K562 (cell line): ENCODE data around the gene CDYL2. TPM values are rescaled to one million over a fixed set of nuclear protein-coding genes. Genes with fewer than 3 reads are reported as not detected.

Experiments
- ATAC-seq: fragments of 200-7000 bp; cut with Tn5 transposase; 3 replicates; pipeline ENCODE4 v1.9.1; 2020; ENCODE audit warnings: moderate library complexity
- BruUV-seq: library from RNA; stranded (reverse); fragments of 400-500 nt; replicated peaks from 2 replicates; lab custom pipeline; 2021; lab: Mats Ljungman, UMichigan
- CTCF ChIA-PET: fragments of 300-600 bp; formaldehyde crosslinking; extraction: SDS; loops from one replicate; lab custom pipeline; 2021; ENCODE audit warnings: low intra/inter-chr PET ratio; lab: Yijun Ruan, JAX
- POLR2A ChIA-PET: fragments of 300-600, 350-650 bp; sonication (Branson Sonifier 250); formaldehyde crosslinking; extraction: SDS; loops from one replicate; lab custom pipeline; 2021; ENCODE audit warnings: antibody characterized with exemption, inconsistent platforms; lab: Yijun Ruan, JAX
- DNase-seq, 4 experiments: peaks; one replicate each; pipeline versions ENCODE4 v3.0.0 to v3.0.0-alpha.2; 2011 to 2018; ENCODE audit warnings: low spot score in 3 of 4, mixed read lengths in 3 of 4; ENCODE audit errors: extremely low read depth in 1 of 4
- FAIRE-seq: peaks from 2 replicates; lab custom pipeline; 2011; peaks lifted over from hg19 to GRCh38; lab: Jason Lieb, UNC
- H2AFZ ChIP-seq: 2 replicates; pipeline ENCODE4 v1.6.0; 2011; ENCODE audit warnings: low read depth, low read length, control low read depth, inconsistent platforms
- H3K27ac ChIP-seq: fragments of 200-600 bp; 3 replicates; pipeline ENCODE4 v1.8.0; 2011; ENCODE audit warnings: low read depth, mild to moderate bottlenecking, control low read depth, inconsistent platforms, low read length, moderate library complexity, mixed read lengths; ENCODE audit errors: extremely low read depth
- H3K27me3 ChIP-seq, 2 experiments: fragments of 300-600 bp in 1 of 2; 2 replicates in 1 of 2; 3 replicates in 1 of 2; pipeline versions ENCODE4 v1.6.0 to v1.8.0; 2011; ENCODE audit warnings: inconsistent platforms in 2 of 2, low read length in 2 of 2, mild to moderate bottlenecking in 1 of 2, mixed read lengths in 1 of 2, moderate library complexity in 1 of 2; ENCODE audit not compliant: control insufficient read depth in 2 of 2, insufficient read depth in 2 of 2
- H3K36me3 ChIP-seq: fragments of 300-600 bp; 3 replicates; pipeline ENCODE4 v1.8.0; 2011; ENCODE audit warnings: mild to moderate bottlenecking, low read length, inconsistent platforms; ENCODE audit not compliant: control insufficient read depth, insufficient read depth
- H3K4me1 ChIP-seq, 2 experiments: fragments of 200-600 bp in 1 of 2; replicated peaks in 1 of 2; 2 replicates in 1 of 2; 3 replicates in 1 of 2; pipeline versions ENCODE4 v1.5.1 to v1.8.0; 2011; ENCODE audit warnings: inconsistent platforms in 2 of 2, low read length in 2 of 2, mild to moderate bottlenecking in 1 of 2, mixed read lengths in 1 of 2, moderate library complexity in 1 of 2; ENCODE audit not compliant: control insufficient read depth in 2 of 2, insufficient read depth in 2 of 2
- H3K4me2 ChIP-seq: 2 replicates; pipeline ENCODE4 v1.6.1; 2011; ENCODE audit warnings: low read length, control low read depth, inconsistent platforms, mixed read lengths; ENCODE audit not compliant: insufficient read depth
- H3K4me3 ChIP-seq: fragments of 200-600 bp; sonication (generic), shearing (Covaris generic); 2 replicates; pipeline ENCODE4 v1.5.1; 2016; ENCODE audit warnings: control low read depth, inconsistent platforms
- H3K79me2 ChIP-seq: fragments of 200-600 bp; 3 replicates; pipeline ENCODE4 v1.8.0; 2011; ENCODE audit warnings: low read length, inconsistent platforms; ENCODE audit not compliant: control insufficient read depth, insufficient read depth
- H3K9ac ChIP-seq, 2 experiments: 2 replicates each; pipeline versions ENCODE4 v1.6.0 to v1.6.1; 2011; ENCODE audit warnings: low read depth in 2 of 2, low read length in 2 of 2, control low read depth in 1 of 2, inconsistent platforms in 1 of 2, mild to moderate bottlenecking in 1 of 2, mixed read lengths in 1 of 2; ENCODE audit not compliant: insufficient read depth in 1 of 2
- H3K9me1 ChIP-seq: one replicate; pipeline ENCODE4 v1.6.0; 2011; ENCODE audit warnings: inconsistent platforms, mild to moderate bottlenecking, low read length, moderate library complexity; ENCODE audit not compliant: control insufficient read depth, insufficient read depth
- H3K9me3 ChIP-seq: replicated peaks from 2 replicates; pipeline ENCODE4 v1.5.1; 2011; ENCODE audit warnings: low read depth, low read length, inconsistent platforms; ENCODE audit not compliant: control insufficient read depth, insufficient read depth
- H4K20me1 ChIP-seq: replicated peaks from 2 replicates; pipeline ENCODE4 v1.6.1; 2011; ENCODE audit warnings: low read length, inconsistent platforms, mixed read lengths; ENCODE audit not compliant: control insufficient read depth, insufficient read depth
- ERF ChIP-seq: fragments of 450-650 bp; formaldehyde crosslinking; IDR thresholded peaks from 2 replicates; pipeline ENCODE4 v1.4.0; 2020; ENCODE audit warnings: mild to moderate bottlenecking, mixed read lengths
- HMG20B ChIP-seq: fragments of 250-450 bp; sonication (Bioruptor Pico); IDR thresholded peaks from 2 replicates; pipeline ENCODE4 v1.5.0; 2021; ENCODE audit warnings: mild to moderate bottlenecking
- ILF3 ChIP-seq: fragments of 450-650 bp; IDR thresholded peaks from 2 replicates; pipeline ENCODE4 v1.6.1; 2018; ENCODE audit warnings: antibody characterized with exemption, mild to moderate bottlenecking, moderate library complexity, borderline replicate concordance
- KHSRP ChIP-seq: fragments of 450-650 bp; IDR thresholded peaks from 2 replicates; pipeline ENCODE4 v1.6.1; 2017
- NR2C2 ChIP-seq, 2 experiments: fragments of 200-800 bp in 1 of 2; sonication (Bioruptor generic) in 1 of 2; sonication (generic) in 1 of 2; formaldehyde crosslinking in 1 of 2; IDR thresholded peaks; 2 replicates each; pipeline versions ENCODE4 v1.6.1 to v1.8.0; 2016 to 2022; ENCODE audit warnings: mild to moderate bottlenecking in 1 of 2, missing compliant biosample characterization in 1 of 2, missing genetic modification characterization in 1 of 2, missing genetic modification reagents in 1 of 2
- PCBP1 ChIP-seq: fragments of 200-400 bp; formaldehyde crosslinking; IDR thresholded peaks from 2 replicates; pipeline ENCODE4 v1.6.1; 2018; ENCODE audit warnings: mild to moderate bottlenecking, low read depth, low read length; ENCODE audit not compliant: poor library complexity, severe bottlenecking
- SMAD1 ChIP-seq: fragments of 150-350 bp; IDR thresholded peaks from 2 replicates; pipeline ENCODE4 v1.6.1; 2014; ENCODE audit warnings: low read length, low read depth; ENCODE audit not compliant: partially characterized antibody
- TEAD4 ChIP-seq, 2 experiments: sonication (generic) in 1 of 2; formaldehyde crosslinking in 1 of 2; IDR thresholded peaks; 2 replicates each; pipeline versions ENCODE4 v1.6.1 to v1.8.0; 2012 to 2022; ENCODE audit warnings: borderline replicate concordance in 1 of 2, inconsistent platforms in 1 of 2, low read length in 1 of 2, mild to moderate bottlenecking in 1 of 2, missing genetic modification reagents in 1 of 2
- TFE3 ChIP-seq: fragments of 450-650 bp; formaldehyde crosslinking; IDR thresholded peaks from 2 replicates; pipeline ENCODE4 v1.4.0; 2020; ENCODE audit warnings: mild to moderate bottlenecking, mixed read lengths
- ZNF174 ChIP-seq: fragments of 250-450 bp; sonication (Bioruptor Pico); IDR thresholded peaks from 2 replicates; pipeline ENCODE4 v1.4.0; 2020; ENCODE audit warnings: mild to moderate bottlenecking
- ZNF583 ChIP-seq: fragments of 250-450 bp; sonication (Bioruptor Pico); IDR thresholded peaks from 2 replicates; pipeline ENCODE4 v1.4.0; 2020
- ZNF655 ChIP-seq: fragments of 250-450 bp; sonication (Bioruptor Pico); IDR thresholded peaks from 2 replicates; pipeline ENCODE4 v1.5.0; 2021
- ZNF764 ChIP-seq: fragments of 250-450 bp; sonication (Bioruptor Pico); IDR thresholded peaks from 2 replicates; pipeline ENCODE4 v1.4.0; 2020; ENCODE audit warnings: low read depth, mild to moderate bottlenecking, moderate library complexity
- WGBS: fragments of 100-300 bp; shearing (Covaris generic); methylation state at CpG from one replicate; pipeline ENCODE4 v1.1.6; 2016; ENCODE audit warnings: low coverage, mixed read lengths; ENCODE audit not compliant: insufficient coverage; ENCODE audit errors: missing lambda C conversion rate; 5-methylcytosine and 5-hydroxymethylcytosine counted together
- in situ Hi-C: fragments of 300-500 bp; cut with MboI; formaldehyde crosslinking; loops from 4 replicates; pipeline ENCODE4 v1.15.0; 2018; ENCODE audit warnings: inconsistent platforms, mixed read lengths
- intact Hi-C: fragments of 100-400 bp; cut with micrococcal nuclease; formaldehyde crosslinking; loops from 2 replicates; pipeline ENCODE4 v1.14.2; 2022
- polyA plus RNA-seq, 8 experiments: library from polyadenylated mRNA; depleted of rRNA in 4 of 8; stranded (reverse) in 5 of 8; unstranded in 3 of 8; fragments of >200 nt; fragmentation: Nextera tagmentation in 2 of 8; fragmentation: Illumina TruSeq in 1 of 8; extraction: Ambion mirVana in 2 of 8; extraction: Trizol in 1 of 8; gene quantifications; 2 replicates each; pipeline versions ENCODE4 v1.2.1 to v1.2.3, GENCODE V29; 2011 to 2014; ENCODE audit warnings: inconsistent platforms in 1 of 8, missing spikeins in 1 of 8
- total RNA-seq, 7 experiments: library from RNA; depleted of rRNA in 6 of 7; stranded (reverse); fragments of >200 nt in 6 of 7; fragmentation: Illumina TruSeq in 2 of 7; extraction: Trizol in 2 of 7; gene quantifications; 2 replicates each; pipeline versions ENCODE4 v1.2.1 to v1.2.3, GENCODE V29; 2011 to 2021; ENCODE audit warnings: low replicate concordance in 1 of 7

The CDYL2 gene
- total and polyA plus RNA-seq, 9 of the 15 experiments (the other 6 are each of a cell fraction or from before 2014, with no cell fraction given), result under 0.01 to 0.04 (median 0.01) TPM; not detected in 6

GRCh38 chr16:80718480-80719220 lies 85.7 kb downstream of the CDYL2 start:
- Histone ChIP-seq H3K4me2 (no peak overlapping the region), H3K9ac (no peak overlapping the region), H3K9me1 (no peaks in the 10 kb centered on the region), H3K9me3 (no peaks in the 10 kb centered on the region), H2AFZ (no peak overlapping the region), H3K4me3 (no peak overlapping the region), H3K36me3 (no peaks in the 10 kb centered on the region), H3K4me1 (no peaks in the 10 kb centered on the region), H3K79me2 (no peaks in the 10 kb centered on the region), H3K27me3 (no peaks in the 10 kb centered on the region), H4K20me1 (no peaks in the 10 kb centered on the region; the same call in 1 of the 2 replicates), H3K27ac (no peak overlapping the region)
- in situ Hi-C loops (no loop called here), intact Hi-C loops (no loop called here)
- CTCF ChIA-PET, result no interaction called here
- no peak for DNase-seq
- BruUV-seq, result no TSS peak
- POLR2A ChIA-PET, result no interaction called here
- no peak for TF ChIP-seq HMG20B (CRISPR knock-in tag)
- TF ChIP-seq TFE3, result no peak
- TF ChIP-seq ZNF583, result no peak
- TF ChIP-seq ILF3, result no peak
- TF ChIP-seq KHSRP, result no peak
- no peak for TF ChIP-seq ERF (CRISPR knock-in tag)
- TF ChIP-seq PCBP1, result no peak
- TF ChIP-seq NR2C2 (CRISPR knock-in tag; IDR thresholded peaks at IDR 0.05), result no peak
- TF ChIP-seq NR2C2 (tag; IDR thresholded peaks at IDR 0.05), result no peak
- no peak for TF ChIP-seq ZNF655 (CRISPR knock-in tag)
- no peak for TF ChIP-seq SMAD1
- TF ChIP-seq TEAD4 (IDR thresholded peaks at IDR 0.05; ENCODE audit: low read length), result no peak
- no peak for TF ChIP-seq TEAD4 (CRISPR knock-in tag; IDR thresholded peaks at IDR 0.05; ENCODE audit: borderline replicate concordance)
- TF ChIP-seq ZNF174 (CRISPR knock-in tag), result no peak
- no peak for TF ChIP-seq ZNF764 (CRISPR knock-in tag)
- FAIRE-seq, result no peak
- ATAC-seq, result no peak
- WGBS, result 1% methylated on average over 10 of the region's 10 CpGs
